CD14-positive monocyte (primary cell): ENCODE measurements around the gene WTIP. TPM values are rescaled to one million over a fixed set of nuclear protein-coding genes. Genes with fewer than 3 reads are reported as not detected.

Experiments
- DNase-seq, 3 donors: peaks; one replicate each; pipeline ENCODE4 v3.0.0-alpha.2; 2011 to 2022
- H2AFZ ChIP-seq: 2 replicates; pipeline ENCODE4 v1.6.0; 2012; ENCODE audit warnings: mild to moderate bottlenecking, low read depth, low read length, inconsistent platforms; ENCODE audit not compliant: insufficient read depth, poor library complexity, severe bottlenecking
- H3K27ac ChIP-seq, 2 donors: 1 replicate in 1 of 2; 2 replicates in 1 of 2; pipeline ENCODE4 v1.5.1; 2012 to 2013; ENCODE audit warnings: low read length in 2 of 2, control low read depth in 1 of 2, inconsistent platforms in 1 of 2, low read depth in 1 of 2, mild to moderate bottlenecking in 1 of 2
- H3K27me3 ChIP-seq, 2 donors: one replicate each; pipeline versions ENCODE4 v1.6.0 to v1.6.1; 2011 to 2013; ENCODE audit warnings: low read length in 2 of 2; ENCODE audit not compliant: control insufficient read depth in 2 of 2, insufficient read depth in 2 of 2
- H3K36me3 ChIP-seq, 2 donors: replicated peaks in 1 of 2; 1 replicate in 1 of 2; 2 replicates in 1 of 2; pipeline versions ENCODE4 v1.5.1 to v1.6.1; 2012 to 2013; ENCODE audit warnings: low read length in 2 of 2, control low read depth in 1 of 2, inconsistent platforms in 1 of 2, mild to moderate bottlenecking in 1 of 2; ENCODE audit not compliant: insufficient read depth in 2 of 2, control insufficient read depth in 1 of 2
- H3K4me1 ChIP-seq, 2 donors: 1 replicate in 1 of 2; 2 replicates in 1 of 2; pipeline versions ENCODE4 v1.5.1 to v1.6.1; 2012 to 2013; ENCODE audit warnings: low read length in 2 of 2, control low read depth in 1 of 2, inconsistent platforms in 1 of 2, mild to moderate bottlenecking in 1 of 2, moderate library complexity in 1 of 2; ENCODE audit not compliant: insufficient read depth in 2 of 2, control insufficient read depth in 1 of 2
- H3K4me2 ChIP-seq: replicated peaks from 2 replicates; pipeline ENCODE3; 2012; ENCODE audit warnings: low read length, moderate library complexity, mild to moderate bottlenecking; ENCODE audit not compliant: poor library complexity, severe bottlenecking; ENCODE audit errors: extremely low read depth
- H3K4me3 ChIP-seq, 3 experiments: fragments of 200-600 bp in 1 of 3; sonication (generic) in 1 of 3; replicated peaks in 1 of 3; 1 replicate in 2 of 3; 2 replicates in 1 of 3; pipeline ENCODE4 v1.5.1; 2011 to 2013; ENCODE audit warnings: low read length in 3 of 3, mild to moderate bottlenecking in 3 of 3, control low read depth in 2 of 3, low read depth in 2 of 3, inconsistent platforms in 1 of 3, moderate library complexity in 1 of 3
- H3K79me2 ChIP-seq: 2 replicates; pipeline ENCODE4 v1.6.0; 2012; ENCODE audit warnings: mild to moderate bottlenecking, control low read depth, inconsistent platforms, low read length, moderate library complexity; ENCODE audit not compliant: insufficient read depth
- H3K9ac ChIP-seq: 2 replicates; pipeline ENCODE4 v1.6.0; 2017; ENCODE audit warnings: low read length, mild to moderate bottlenecking; ENCODE audit not compliant: insufficient read depth, poor library complexity, severe bottlenecking
- H3K9me3 ChIP-seq, 2 donors: replicated peaks in 1 of 2; 1 replicate in 1 of 2; 2 replicates in 1 of 2; pipeline versions ENCODE4 v1.5.1 to v1.6.1; 2012 to 2013; ENCODE audit warnings: low read length in 2 of 2, control low read depth in 1 of 2; ENCODE audit not compliant: control insufficient read depth in 1 of 2, insufficient read depth in 1 of 2
- H4K20me1 ChIP-seq: 2 replicates; pipeline ENCODE4 v1.6.0; 2012; ENCODE audit warnings: mild to moderate bottlenecking, low read length, control low read depth, moderate library complexity; ENCODE audit not compliant: insufficient read depth
- H3K27ac Mint-ChIP-seq, 7 donors: one replicate each; pipeline ENCODE4 v1.8.0; 2020; ENCODE audit warnings: mild to moderate bottlenecking in 7 of 7, mixed read lengths in 7 of 7, moderate library complexity in 6 of 7, inconsistent platforms in 2 of 7
- H3K27me3 Mint-ChIP-seq, 3 donors: one replicate each; pipeline ENCODE4 v1.8.0; 2021 to 2022; ENCODE audit warnings: low read depth in 3 of 3, mild to moderate bottlenecking in 3 of 3, mixed read lengths in 3 of 3, moderate library complexity in 3 of 3, inconsistent platforms in 1 of 3
- H3K36me3 Mint-ChIP-seq, 2 donors: one replicate each; pipeline ENCODE4 v1.8.0; 2020; ENCODE audit warnings: mixed read lengths in 2 of 2, inconsistent platforms in 1 of 2, mild to moderate bottlenecking in 1 of 2
- H3K4me1 Mint-ChIP-seq: one replicate; pipeline ENCODE4 v1.8.0; 2020; ENCODE audit warnings: mild to moderate bottlenecking, mixed read lengths
- H3K4me3 Mint-ChIP-seq, 2 donors: one replicate each; pipeline ENCODE4 v1.8.0; 2020; ENCODE audit warnings: mild to moderate bottlenecking in 2 of 2, mixed read lengths in 2 of 2, moderate library complexity in 1 of 2
- H3K9me3 Mint-ChIP-seq, 7 donors: one replicate each; pipeline ENCODE4 v1.8.0; 2020 to 2022; ENCODE audit warnings: mixed read lengths in 7 of 7, mild to moderate bottlenecking in 6 of 7, moderate library complexity in 6 of 7, inconsistent platforms in 2 of 7
- WGBS: methylation state at CpG from one replicate; pipeline ENCODE4 v1.1.5; 2013; ENCODE audit warnings: missing lambda C conversion rate; ENCODE audit not compliant: insufficient coverage; 5-methylcytosine and 5-hydroxymethylcytosine counted together
- intact Hi-C, 2 donors: fragments of 100-400 bp; cut with micrococcal nuclease; formaldehyde crosslinking; loops; one replicate each; pipeline versions ENCODE4 v1.15.0 to v1.15.1; 2023
- polyA plus RNA-seq, 3 donors: library from polyadenylated mRNA; depleted of rRNA in 1 of 3; unstranded in 2 of 3; stranded (reverse) in 1 of 3; fragments of 300-500 nt in 2 of 3; fragments of >200 nt in 1 of 3; fragmentation: Illumina TruSeq in 2 of 3; gene quantifications; 1 replicate in 2 of 3; 2 replicates in 1 of 3; pipeline ENCODE4 v1.2.3, GENCODE V29; 2012 to 2021
- TF ChIP-seq, protein P1 (sequence below): fragments of 200-600 bp; IDR thresholded peaks from one replicate; pipeline ENCODE4 v1.8.0; 2022; ENCODE audit warnings: antibody characterized with exemption, mild to moderate bottlenecking

WTIP gene
- polyA plus RNA-seq, 3 donors = 0.11 TPM; not detected in 2

DNA sequence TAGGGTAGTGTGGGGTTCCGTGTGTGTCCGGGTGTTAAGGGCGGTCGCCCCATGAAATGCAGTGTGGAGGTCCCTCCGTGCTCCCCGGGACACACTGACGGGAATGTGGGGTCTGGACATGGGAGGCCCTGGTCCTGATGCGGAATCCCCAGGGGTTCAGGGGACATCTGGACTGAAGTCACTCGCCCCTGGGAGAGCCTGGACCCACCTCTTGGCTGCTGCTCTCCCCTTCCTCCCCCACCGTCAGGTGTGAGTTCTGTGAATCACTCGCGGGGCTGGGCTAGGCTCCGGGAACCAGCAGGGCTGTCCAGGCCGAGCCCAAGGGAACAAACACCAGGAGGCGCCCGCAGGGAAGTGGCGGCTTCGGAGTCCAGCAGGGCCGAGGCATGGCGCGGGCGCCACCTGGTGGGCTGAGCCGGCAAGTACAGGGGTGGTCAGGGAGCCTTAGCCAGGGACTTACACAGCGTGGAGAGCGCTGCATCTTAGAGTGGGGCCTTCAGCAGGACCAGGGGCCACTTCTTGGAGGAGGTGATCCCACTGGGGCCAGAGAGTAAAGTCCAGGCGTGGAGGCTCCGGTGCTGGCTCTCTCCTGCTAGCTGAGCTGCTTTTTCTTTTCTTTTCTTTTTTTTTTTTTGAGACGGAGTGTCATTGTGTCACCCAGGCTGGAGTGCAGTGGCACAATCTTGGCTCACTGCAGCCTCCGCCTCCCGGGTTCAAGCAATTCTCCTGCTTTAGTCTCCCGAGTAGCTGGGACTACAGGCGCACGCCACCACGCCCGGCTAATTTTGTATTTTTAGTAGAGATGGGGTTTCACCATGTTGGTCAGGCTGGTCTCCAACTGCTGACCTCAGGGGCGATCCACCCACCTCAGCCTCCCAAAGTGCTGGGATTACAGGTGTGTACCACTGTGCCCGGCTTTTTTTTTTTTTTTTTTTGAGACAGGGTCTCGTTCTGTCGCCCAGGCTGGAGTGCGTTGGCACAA is 20.1 kb downstream of the WTIP start:
- peaks cover 3% of the 10 kb centered on the region for H3K4me1 Mint-ChIP-seq
- peaks cover 28 to 42% (median 33%) of the 10 kb centered on the region in 3 donors for H3K27me3 Mint-ChIP-seq
- Histone ChIP-seq H4K20me1 (no peaks in the 10 kb centered on the region), H3K27ac (no peak overlapping the region), H3K79me2 (no peaks in the 10 kb centered on the region), H3K9me3 (no peaks in the 10 kb centered on the region), H2AFZ (peak overlapping the region; percentile 23), H3K9ac (no peak overlapping the region), H3K4me1 (peaks cover 0 to 10% of the 10 kb centered on the region in 2 donors), H3K4me2 (no peak overlapping the region), H3K27me3 (peaks cover 0 to 26% of the 10 kb centered on the region in 2 donors), H3K4me3 (no peak overlapping the region), H3K36me3 (no peaks in the 10 kb centered on the region)
- H3K4me3 Mint-ChIP-seq = peak overlapping the region in 1 of 2 donors; percentile 71
- peak; percentile 73 to 82 (median 81) for DNase-seq
- intact Hi-C loops = loop anchor here (5.0 kb wide), 1 partner anchor 211 kb away; no protein-coding TSS in a partner anchor
- no peak overlapping the region for H3K27ac Mint-ChIP-seq
- TF ChIP-seq, protein P1, sequence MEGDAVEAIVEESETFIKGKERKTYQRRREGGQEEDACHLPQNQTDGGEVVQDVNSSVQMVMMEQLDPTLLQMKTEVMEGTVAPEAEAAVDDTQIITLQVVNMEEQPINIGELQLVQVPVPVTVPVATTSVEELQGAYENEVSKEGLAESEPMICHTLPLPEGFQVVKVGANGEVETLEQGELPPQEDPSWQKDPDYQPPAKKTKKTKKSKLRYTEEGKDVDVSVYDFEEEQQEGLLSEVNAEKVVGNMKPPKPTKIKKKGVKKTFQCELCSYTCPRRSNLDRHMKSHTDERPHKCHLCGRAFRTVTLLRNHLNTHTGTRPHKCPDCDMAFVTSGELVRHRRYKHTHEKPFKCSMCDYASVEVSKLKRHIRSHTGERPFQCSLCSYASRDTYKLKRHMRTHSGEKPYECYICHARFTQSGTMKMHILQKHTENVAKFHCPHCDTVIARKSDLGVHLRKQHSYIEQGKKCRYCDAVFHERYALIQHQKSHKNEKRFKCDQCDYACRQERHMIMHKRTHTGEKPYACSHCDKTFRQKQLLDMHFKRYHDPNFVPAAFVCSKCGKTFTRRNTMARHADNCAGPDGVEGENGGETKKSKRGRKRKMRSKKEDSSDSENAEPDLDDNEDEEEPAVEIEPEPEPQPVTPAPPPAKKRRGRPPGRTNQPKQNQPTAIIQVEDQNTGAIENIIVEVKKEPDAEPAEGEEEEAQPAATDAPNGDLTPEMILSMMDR = peak; percentile 98
- 14% methylated on average over 24 of the region's 40 CpGs for WGBS
- peaks cover 0 to 6% (median 0%) of the 10 kb centered on the region in 7 donors for H3K9me3 Mint-ChIP-seq
- H3K36me3 Mint-ChIP-seq = no peaks in the 10 kb centered on the region

DNA sequence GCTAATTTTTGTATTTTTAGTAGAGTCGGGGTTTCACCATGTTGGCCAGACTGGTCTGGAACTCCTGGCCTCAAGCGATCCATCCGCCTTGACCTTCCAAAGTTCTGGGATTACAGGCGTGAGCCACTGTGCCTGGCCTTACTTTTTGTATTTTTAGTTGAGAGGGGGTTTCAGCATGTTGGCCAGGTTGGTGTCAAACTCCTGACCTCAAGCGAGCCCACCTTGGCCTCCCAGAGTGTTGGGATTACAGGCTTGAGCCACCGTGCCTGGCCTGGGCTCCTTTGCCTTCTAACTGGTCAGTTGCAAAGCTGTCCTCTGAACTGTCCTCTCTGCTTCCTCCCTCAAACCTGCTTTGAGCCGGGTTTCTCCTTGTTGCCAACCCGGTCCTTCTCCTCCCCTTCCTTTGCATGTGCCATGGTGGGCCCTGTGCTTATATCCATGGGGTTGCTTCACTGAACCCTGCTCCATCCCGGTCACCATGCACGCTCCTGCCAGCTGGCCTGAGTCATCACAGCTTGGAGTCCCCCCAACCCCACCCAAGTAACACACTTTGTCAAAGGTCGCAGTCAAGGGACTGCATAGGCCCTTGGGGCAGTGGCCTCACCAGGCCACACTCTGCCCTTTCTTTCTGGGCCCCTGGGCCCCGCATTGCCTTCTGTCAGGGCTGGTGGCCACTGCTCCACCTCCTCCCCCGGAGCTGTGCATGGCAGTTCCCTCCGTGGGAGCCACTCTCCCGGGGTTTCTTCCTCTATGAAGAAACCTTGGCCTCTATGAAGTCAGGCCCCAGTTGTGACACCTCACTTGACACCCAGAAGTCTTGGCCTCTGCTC is 21.2 kb downstream of the WTIP start:
- Mint-ChIP-seq H3K4me3 (no peak overlapping the region), H3K27ac (peak overlapping the region in 1 of 7 donors; percentile 42), H3K27me3 (peaks cover 28 to 40% (median 29%) of the 10 kb centered on the region in 3 donors), H3K9me3 (peaks cover 0 to 5% (median 0%) of the 10 kb centered on the region in 7 donors), H3K36me3 (no peaks in the 10 kb centered on the region), H3K4me1 (peaks cover 3% of the 10 kb centered on the region)
- peaks cover 0 to 26% of the 10 kb centered on the region in 2 donors for H3K27me3 ChIP-seq
- H3K79me2 ChIP-seq = no peaks in the 10 kb centered on the region
- no peak overlapping the region for H3K4me2 ChIP-seq
- no peaks in the 10 kb centered on the region for H3K9me3 ChIP-seq
- H3K4me1 ChIP-seq = peaks cover 0 to 10% of the 10 kb centered on the region in 2 donors
- DNase-seq = no peak
- no peak overlapping the region for H2AFZ ChIP-seq
- TF ChIP-seq, protein P1 = no peak
- H3K36me3 ChIP-seq = no peaks in the 10 kb centered on the region
- H3K27ac ChIP-seq = no peak overlapping the region
- H3K4me3 ChIP-seq = no peak overlapping the region
- intact Hi-C loops = loop anchor here (5.0 kb wide), 1 partner anchor 210 kb away; no protein-coding TSS in a partner anchor
- 92% methylated on average over 15 of the region's 15 CpGs for WGBS
- H4K20me1 ChIP-seq = no peaks in the 10 kb centered on the region
- no peak overlapping the region for H3K9ac ChIP-seq
